Gastroesophageal sphincter (tissue), 3 donors: Measurements from ENCODE around the gene SLC25A21.

Source experiments
- POLR2A ChIP-seq, 2 donors: fragments of 450-650 bp; IDR thresholded peaks; one replicate each; pipeline ENCODE4 v1.6.1; 2017; ENCODE audit warnings: antibody characterized with exemption in 2 of 2, mild to moderate bottlenecking in 2 of 2, moderate library complexity in 1 of 2
- TF ChIP-seq, protein P1 (sequence below), 4 experiments: fragments of 200-600 bp in 2 of 4; fragments of 450-650 bp in 2 of 4; sonication (generic) in 1 of 4; IDR thresholded peaks; one replicate each; pipeline ENCODE4 v1.5.1; 2017 to 2019; ENCODE audit warnings: antibody characterized with exemption in 4 of 4, mild to moderate bottlenecking in 2 of 4, moderate library complexity in 2 of 4

DNA sequence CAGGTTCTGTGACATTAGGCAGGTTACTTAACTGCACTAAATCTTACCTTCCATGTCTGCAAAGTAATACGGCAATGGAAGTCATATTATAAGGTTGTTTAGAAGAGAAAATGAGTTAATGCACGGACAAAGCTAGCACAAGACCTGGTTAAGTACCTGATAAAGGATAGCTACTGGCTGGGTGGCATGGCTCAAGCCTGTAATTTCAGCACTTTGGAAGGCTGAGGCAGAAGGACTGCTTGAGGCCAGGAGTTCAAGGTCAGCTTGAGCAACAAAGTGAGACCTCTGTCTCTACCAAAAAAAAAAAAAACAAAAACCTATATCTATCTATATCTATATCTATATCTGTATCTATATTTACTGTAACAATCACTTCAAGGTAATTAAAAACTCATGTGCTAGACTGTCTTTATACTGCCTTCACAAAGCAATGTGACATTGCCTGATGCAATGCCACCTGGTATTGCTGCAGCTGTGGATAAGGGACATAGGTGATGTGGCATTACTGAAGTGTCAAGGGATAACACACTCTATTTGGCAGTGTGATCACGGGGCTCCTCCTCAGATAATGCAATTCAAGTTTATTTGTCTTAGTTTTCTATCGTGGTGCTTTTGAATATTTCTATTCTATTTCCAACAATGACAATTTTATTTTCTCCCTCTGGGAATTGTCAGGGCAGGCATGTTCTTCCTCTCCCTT, 403.6 kb downstream of the SLC25A21 start:
- TF ChIP-seq, protein P1, sequence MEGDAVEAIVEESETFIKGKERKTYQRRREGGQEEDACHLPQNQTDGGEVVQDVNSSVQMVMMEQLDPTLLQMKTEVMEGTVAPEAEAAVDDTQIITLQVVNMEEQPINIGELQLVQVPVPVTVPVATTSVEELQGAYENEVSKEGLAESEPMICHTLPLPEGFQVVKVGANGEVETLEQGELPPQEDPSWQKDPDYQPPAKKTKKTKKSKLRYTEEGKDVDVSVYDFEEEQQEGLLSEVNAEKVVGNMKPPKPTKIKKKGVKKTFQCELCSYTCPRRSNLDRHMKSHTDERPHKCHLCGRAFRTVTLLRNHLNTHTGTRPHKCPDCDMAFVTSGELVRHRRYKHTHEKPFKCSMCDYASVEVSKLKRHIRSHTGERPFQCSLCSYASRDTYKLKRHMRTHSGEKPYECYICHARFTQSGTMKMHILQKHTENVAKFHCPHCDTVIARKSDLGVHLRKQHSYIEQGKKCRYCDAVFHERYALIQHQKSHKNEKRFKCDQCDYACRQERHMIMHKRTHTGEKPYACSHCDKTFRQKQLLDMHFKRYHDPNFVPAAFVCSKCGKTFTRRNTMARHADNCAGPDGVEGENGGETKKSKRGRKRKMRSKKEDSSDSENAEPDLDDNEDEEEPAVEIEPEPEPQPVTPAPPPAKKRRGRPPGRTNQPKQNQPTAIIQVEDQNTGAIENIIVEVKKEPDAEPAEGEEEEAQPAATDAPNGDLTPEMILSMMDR (IDR thresholded peaks at IDR 0.05) = no peak
- TF ChIP-seq POLR2A (IDR thresholded peaks at IDR 0.05) = no peak
